HG02885 (cell line): Measurements from ENCODE around the gene HS3ST1.
"Not testable (repeated sequence)": the region's sequence is repeated elsewhere in the genome, so short reads cannot be mapped to it uniquely, and the experiment has no call there.

Experiments
- ATAC-seq: cut with Tn5 transposase; IDR thresholded peaks from one replicate; pipeline ENCODE4 v1.9.1; 2021; ENCODE audit warnings: mild to moderate bottlenecking; ENCODE audit not compliant: unreplicated experiment, poor library complexity

The HS3ST1 gene

GRCh38 chr4:11408233-11408967 is 20.3 kb downstream of the HS3ST1 start:
- peak; percentile 34 for ATAC-seq

- ATAC-seq: no peak
Measured at GRCh38 chr4:11407551-11407950, 21.1 kb downstream of the HS3ST1 start.

DNA sequence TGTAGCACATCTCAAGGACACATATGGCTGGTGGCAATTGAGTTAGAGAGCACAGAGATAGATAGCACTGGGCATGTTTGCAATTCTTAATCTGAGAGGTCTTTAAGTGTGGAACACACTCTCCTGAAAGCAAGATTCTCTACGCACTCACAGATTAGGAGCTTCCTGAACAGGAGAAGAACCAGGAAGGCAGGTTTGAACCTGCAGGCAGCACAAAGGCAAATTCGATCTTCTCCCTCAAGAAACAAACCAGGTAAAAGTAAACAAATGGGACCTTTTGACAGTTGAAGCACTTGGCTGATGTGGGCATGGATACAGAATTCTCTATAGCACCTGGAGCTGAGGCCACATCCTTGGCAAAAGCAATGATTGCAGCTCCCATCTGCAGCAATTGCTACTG is 24.3 kb downstream of the HS3ST1 start:
- no peak for ATAC-seq

DNA sequence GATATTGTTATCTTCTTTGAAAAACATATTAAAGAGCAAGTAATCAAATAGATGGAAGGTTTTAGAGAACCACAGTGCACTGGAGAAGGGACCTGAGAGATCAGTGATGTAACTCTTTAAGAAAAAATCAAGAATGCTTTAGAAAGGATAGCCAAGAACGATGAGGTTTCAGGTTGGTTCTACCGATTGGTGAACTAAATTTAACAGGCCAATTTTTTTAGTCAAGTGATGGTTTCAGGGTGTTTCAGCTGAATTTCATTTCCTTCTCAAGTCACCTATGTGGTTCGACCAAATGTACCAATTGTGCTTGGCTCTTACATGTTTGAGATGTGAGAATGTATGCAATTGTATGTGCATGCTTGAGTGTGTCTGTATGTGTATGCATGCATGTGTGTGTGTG is 26.5 kb downstream of the HS3ST1 start:
- peak; percentile 81 for ATAC-seq

DNA sequence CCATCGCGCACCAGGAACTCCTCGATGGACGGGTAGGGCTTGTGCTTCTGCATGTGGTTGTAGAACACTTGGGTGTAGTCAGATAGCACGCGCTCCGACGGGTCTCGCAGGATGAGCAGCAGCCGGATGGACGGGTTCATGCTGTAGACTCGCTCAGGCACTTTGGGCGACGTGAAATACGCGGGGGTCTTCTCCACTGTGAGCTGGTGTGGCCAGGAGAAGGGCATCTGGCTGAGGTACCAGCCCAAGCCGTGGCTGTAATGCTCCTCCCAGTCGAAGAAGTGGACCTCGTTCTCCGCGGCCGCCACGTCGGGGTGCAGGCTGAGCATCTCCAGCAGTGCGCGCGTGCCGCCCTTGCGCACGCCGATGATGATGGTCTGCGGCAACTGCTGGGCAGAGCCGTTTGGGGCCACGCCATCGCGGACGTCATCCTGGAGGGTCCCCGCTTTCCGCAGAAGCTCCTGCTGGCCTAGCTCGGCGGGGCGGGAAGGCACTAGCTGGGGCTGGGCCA is 29.2 kb downstream of the HS3ST1 start:
- ATAC-seq: no peak

DNA sequence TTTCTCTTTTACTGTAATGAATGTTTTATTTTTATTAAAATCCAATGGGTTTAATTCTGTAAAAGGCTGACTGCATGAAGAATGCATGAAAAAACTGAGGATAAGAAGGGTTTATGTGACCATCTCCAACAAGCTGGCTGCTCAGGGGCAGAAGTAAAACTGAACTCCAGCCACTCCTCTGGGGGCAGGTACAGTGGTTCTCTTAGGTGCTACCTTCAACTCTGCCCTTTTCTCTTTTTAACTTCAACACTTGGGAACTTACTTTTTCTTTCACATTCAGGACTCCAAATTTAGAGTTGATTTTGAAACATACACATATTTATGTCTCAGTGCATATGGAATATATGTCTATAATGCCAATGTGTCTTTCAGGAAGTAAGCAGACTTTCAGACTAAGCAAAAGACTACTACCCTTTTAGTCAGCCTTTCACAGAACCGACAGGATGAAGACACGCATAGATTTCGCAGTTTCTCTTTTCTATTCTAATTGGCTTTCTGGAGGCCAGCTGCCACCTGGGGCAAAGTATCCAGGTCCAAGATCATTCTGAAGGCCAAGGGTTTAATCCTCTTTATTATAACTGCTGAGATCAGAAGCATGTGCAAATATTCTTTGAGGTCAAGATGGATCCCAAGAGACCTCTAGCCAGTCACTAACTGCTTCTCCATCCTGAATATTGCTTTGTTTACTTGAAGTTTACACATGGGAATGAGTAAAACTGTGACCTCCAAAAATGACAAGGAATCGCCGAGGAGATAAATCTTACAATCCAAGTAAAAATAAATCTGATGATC is 30.7 kb downstream of the HS3ST1 start:
- peak; percentile 41 for ATAC-seq

DNA sequence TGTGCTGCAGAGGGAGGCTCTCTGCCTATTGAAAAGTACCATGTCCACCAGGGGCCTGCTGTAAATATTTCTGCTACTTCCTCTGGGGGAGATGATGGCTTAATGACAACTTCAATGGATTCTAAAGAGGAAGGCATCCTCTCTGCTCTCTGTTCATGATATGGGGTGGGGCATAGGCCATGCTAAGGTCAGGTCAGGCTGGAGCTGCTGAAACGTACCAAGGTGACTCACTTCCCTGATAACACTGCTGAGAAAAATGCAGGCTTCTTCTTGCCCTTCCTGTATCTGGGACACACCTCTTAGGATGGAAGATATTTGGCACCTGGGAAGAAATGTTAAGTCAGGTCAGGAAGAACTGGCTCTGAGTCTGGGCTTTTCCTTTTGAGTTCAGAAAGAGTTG is 31.5 kb downstream of the HS3ST1 start:
- no peak for ATAC-seq

DNA sequence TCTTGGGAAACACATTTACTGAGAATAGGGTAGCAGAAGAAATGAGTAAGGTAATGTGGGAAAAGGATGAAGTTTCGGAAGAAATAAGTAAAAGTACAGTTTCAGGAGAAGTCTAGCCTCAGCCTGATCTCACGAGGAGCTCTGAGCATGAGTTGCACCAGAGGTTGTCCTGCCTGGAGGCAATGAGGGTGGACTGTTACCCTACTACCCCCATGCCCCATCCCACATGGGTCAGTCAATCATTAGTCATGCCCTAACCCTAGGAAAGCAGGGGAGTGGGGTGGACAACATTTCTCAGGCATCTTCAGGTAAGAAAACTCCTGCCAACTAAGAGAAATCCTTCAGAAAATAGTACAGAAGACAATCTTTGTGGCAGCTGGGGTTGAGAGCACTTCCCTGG is 35.1 kb downstream of the HS3ST1 start:
- no peak for ATAC-seq

DNA sequence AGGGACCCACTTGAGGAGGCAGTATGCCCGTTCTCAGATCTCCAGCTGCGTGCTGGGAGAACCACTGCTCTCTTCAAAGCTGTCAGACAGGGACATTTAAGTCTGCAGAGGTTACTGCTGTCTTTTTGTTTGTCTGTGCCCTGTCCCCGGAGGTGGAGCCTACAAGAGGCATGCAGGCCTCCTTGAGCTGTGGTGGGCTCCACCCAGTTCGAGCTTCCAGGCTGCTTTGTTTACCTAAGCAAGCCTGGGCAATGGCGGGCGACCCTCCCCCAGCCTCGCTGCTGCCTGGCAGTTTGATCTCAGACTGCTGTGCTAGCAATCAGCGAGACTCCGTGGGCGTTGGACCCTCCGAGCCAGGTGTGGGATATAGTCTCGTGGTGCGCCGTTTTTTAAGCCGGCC is 44.6 kb downstream of the HS3ST1 start:
- ATAC-seq: not testable (repeated sequence)

DNA sequence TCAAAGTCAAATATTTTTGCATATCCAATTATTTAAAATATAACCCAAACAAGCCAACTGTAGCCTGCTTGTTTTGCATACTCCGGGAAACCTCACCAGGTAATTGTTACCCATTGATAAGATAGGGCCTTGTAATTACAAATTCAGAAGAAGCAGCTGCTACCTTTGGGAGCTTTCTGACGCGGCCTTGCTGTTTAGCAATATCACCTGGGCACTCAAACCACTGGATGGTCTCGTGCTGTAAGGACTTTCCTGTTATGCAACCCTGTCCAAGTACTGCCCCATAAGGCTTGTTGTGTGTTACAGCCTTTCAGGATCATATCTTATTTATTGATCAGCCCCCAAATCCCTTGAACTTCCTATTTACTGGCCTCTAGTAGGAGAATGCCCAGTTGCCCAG is 52.1 kb downstream of the HS3ST1 start:
- ATAC-seq: no peak

GRCh38 chr4:11376146-11376545 is 52.5 kb downstream of the HS3ST1 start:
- ATAC-seq: no peak

DNA sequence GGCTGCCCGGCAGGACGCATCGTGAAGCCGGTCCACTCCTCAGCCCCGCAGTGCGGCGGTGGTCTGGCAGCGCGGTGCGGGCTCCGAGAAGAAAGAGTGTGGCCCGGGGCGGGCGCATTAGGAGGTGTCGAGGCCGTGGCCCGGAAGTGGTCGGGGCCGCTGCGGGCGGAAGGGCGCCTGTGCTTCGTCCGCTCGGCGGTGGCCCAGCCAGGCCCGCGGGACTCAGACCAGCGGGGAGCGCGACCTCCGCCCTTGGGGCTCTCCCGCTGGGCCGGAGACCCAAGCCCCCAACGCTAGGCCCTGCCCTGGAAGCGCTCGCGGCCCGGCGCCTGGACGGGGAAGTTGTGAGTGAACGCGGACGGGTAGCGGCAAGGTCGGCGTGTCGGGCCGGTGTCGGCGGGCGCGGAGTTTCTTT is 60.0 kb downstream of the HS3ST1 start:
- no peak for ATAC-seq

DNA sequence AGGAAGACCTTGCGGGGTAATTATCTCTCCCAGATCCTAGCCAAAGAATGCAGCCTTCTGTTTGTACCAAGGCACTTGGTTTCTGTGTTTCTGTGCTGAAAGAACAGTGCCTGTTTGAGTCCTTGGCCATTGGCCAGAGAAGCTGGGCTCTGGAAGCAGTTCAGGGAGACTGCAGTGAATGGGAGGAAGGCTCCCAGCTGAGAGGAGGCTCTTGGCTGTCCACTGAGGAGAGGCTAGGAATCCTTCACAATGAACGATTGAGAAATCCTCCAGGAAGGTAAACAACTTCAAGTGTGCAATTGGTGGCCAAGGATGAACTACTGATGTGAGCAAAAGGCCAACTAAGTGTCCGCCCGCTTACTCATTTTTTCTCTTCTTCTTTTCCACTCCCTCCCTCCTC is 61.3 kb downstream of the HS3ST1 start:
- no peak for ATAC-seq

DNA sequence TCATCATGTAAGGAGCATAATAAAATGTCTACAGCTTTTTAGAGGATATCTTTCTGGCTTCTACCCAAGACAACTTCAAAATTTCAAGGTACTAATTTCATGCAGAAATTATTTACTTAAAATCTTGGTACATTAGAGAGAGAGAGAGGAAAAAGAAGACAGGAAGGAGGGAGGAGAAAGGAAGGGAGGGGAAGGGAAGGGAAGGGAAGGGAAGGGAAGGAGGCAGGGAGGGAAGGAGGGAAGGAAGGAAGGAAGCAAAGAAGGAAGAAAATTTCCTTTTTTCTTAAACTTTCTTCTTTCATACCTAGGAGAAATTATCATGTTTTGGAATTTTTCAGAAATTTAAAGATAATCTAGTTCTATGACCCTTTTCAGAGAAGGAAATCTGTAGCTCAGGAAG is 61.8 kb downstream of the HS3ST1 start:
- no peak for ATAC-seq

- ATAC-seq: no peak
Measured at GRCh38 chr4:11365039-11365438, 63.7 kb downstream of the HS3ST1 start.

- no peak for ATAC-seq
Measured at GRCh38 chr4:11359591-11359990, 69.1 kb downstream of the HS3ST1 start.

DNA sequence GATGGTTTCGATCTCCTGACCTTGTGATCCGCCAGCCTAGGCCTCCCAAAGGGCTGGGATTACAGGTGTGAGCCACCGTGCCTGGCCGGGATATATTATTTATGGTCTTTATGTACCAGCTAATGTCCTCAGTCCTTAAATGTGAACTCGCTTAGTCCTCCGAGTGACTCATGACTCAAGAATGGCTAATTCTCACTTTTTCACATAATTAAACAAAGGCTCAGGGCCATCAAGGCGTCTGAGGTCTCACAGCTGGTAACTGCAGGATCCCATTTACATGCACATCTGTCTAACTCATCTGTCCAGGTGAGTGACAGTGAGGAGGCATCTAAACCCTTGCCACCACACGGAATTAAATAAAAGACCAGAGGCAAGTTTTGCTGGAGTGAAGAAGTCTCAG is 73.5 kb downstream of the HS3ST1 start:
- no peak for ATAC-seq

- no peak for ATAC-seq
Measured at GRCh38 chr4:11354531-11354930, 74.2 kb downstream of the HS3ST1 start.

DNA sequence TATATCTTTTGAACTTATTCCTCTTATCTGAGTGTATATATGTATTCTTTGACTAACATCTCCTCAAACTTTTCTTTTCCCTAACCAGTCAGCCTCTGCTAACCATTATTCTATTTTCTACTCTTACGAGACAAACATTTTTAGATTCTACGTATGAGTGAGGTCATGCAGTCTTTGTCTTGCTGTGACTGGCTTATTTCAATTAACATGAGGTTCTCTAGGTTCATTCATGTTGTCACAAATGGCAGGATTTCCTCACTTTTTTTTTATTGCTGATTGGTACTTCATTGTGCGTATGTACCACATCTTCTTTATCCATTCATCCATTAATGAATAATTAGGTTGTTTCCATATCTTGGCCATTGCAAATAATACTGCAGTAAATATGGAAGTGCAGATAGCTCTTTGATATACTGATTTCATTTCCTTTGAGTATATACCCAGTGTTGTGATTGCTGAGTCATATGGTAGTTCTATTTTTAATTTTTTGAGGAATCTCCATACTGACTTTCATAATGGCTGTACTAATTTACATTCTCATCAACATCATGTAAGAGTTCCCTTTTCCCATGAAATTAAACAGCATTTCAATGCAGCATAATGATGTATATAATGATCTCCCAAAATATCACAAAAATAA is 80.1 kb downstream of the HS3ST1 start:
- ATAC-seq: no peak

GRCh38 chr4:11344916-11345315 is 83.8 kb downstream of the HS3ST1 start:
- no peak for ATAC-seq

GRCh38 chr4:11343536-11343935 is 85.2 kb downstream of the HS3ST1 start:
- no peak for ATAC-seq
